Skin epidermis (tissue), 12 donors: ENCODE results near the gene LSM12.
"Not testable (repeated sequence)": the region's sequence is repeated elsewhere in the genome, so short reads cannot be mapped to it uniquely, and the experiment has no call there.

ENCODE experiments used
- H3K27ac ChIP-seq, 21 experiments: fragments of 200-600 bp; sonication (generic) in 11 of 21; one replicate each; pipeline ENCODE4 v1.5.0; 2020; ENCODE audit warnings: mild to moderate bottlenecking in 3 of 21, inconsistent platforms in 2 of 21, moderate library complexity in 2 of 21
- H3K4me3 ChIP-seq, 7 experiments: fragments of 200-600 bp; sonication (generic) in 2 of 7; one replicate each; pipeline ENCODE4 v1.5.0; 2020; ENCODE audit warnings: inconsistent platforms in 2 of 7, mild to moderate bottlenecking in 2 of 7, moderate library complexity in 1 of 7

LSM12 gene

DNA sequence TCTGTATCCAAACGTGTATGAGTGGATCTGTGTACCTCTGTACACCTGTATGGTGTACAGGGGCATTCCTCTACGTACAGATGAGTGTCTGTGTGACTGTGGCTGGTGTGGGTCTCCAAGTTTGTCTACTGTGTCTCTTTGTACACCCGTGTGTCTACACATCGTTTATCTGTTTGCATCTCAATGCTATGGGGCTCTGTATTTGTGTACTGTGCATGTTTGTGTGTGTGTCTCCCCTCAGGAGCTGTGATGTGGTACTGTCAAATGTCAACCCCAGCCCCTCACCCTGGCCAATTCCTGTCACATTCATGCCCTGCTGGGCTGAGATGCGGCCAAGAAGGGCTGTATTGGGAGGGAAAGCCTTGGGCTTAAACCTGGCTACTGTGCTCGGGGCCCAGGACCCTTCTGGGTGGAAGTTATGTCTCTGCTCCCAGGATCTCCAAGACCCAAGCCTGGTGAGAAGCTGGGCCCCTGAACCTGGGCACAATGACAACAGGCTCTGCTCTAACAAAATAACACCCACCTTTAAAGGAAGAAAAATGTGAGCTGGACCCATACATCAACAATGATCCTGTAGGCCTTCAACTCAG lies 65.5 kb downstream of the LSM12 start:
- Histone ChIP-seq H3K27ac (no peak overlapping the region), H3K4me3 (no peak overlapping the region)

DNA sequence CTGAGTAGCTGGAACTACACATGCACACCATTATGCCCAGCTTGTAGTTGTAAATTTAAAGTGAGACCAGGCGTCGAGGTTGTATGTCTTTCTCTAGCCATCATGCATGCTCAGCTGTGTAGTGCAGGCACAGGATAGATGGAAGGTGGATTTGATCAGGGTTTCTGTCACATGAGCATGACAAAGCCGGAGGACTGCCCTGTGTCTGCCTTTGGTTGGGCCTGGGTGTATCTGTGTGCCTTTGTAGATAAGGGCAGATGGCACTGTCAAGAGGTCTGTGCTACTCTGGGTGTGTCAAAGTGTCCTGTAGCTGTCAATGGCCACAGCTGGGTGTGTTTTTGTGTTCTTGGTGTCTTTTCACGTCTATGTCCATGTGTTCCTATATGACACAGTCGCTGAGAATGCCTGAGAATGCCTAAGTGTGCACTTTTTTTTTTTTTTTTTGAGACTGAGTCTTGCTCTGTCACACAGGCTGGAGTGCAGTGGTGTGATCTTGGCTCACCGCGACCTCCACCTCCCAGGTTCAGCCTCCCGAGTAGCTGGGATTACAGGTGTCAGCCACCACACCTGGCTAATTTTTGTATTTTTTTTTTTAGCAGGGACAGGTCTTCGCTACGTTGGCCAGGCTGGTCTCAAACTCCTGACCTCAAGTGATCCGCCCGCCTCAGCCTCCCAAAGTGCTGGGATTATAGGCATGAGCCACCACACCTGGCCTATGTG lies 66.2 kb downstream of the LSM12 start:
- Histone ChIP-seq H3K4me3 (no peak overlapping the region), H3K27ac (no peak overlapping the region)

DNA sequence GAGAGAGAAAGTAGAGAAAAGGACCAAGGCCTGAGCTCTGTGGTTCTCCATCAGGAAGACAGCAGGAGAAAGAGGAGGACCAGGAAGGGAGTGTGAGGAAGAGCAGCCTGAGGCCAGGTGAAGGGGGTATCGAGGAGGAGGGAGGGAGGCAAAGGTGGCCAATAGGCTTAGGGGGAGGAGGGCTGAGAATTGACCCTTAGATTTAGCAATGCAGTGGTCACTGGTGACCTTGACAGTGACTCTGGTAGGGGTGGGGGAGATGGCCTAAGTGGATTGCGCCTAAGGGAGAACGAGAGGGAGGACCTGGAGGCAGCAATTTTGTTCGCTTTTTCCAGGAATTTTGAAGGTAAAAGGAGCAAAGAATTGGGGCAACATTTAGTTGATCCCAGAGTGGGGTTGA lies 67.4 kb downstream of the LSM12 start:
- no peak overlapping the region for H3K4me3 ChIP-seq
- no peak overlapping the region for H3K27ac ChIP-seq

DNA sequence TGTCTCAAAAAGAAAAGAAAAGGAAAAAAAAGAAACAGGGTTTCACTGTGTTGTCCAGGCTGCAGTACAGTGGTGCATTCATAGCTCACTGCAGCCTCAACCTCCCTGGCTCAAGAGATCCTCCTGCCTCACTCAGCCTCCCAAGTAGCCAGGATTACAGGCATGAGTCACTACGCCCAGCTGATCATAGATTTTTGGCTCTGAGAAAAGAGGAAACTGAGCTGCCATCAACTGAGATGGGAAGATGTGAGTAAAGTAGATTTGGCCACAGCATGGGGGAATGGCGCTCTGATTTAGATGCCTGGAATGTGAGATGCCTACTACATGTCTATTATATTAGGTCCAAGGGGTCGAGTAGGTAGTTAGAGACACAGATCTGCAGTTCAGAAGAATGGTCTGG lies 67.9 kb downstream of the LSM12 start:
- no peak overlapping the region for H3K27ac ChIP-seq
- no peak overlapping the region for H3K4me3 ChIP-seq

DNA sequence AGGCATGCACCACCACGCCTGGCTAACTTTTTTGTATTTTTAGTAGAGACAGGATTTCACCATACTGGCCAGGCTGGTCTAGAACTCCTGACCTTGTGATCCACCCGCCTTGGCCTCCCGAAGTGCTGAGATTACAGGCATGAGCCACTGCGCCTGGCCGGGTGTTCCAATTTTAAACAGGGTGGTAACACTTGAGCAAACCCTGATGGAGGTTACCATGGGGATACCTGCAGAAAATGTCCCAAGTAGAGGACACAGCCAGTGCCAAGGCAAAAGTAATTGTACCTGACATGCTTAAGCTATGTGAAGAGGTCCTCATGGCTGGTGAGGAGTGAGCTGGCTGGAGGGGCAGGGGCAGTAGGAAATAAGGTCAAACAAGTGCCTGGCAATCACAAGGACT lies 69.3 kb downstream of the LSM12 start:
- not testable (repeated sequence) for H3K4me3 ChIP-seq, H3K27ac ChIP-seq

DNA sequence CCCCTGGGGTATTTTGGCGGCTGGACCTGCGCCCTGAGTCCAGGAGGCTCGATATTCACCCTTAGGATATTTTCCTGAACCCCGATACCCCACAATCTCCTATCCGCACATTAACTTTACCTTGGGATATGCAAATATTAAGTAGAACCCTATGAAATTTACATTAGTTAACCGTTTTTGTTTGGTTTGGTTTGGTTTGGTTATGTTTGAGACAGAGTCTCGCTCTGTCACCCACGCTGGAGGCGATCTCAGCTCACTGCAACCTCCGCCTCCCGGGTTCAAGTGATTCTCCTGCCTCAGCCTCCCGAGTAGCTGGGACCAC lies 71.4 kb downstream of the LSM12 start:
- Histone ChIP-seq H3K27ac (no peak overlapping the region), H3K4me3 (peak overlapping the region in 1 of 7 experiments; percentile 30)

DNA sequence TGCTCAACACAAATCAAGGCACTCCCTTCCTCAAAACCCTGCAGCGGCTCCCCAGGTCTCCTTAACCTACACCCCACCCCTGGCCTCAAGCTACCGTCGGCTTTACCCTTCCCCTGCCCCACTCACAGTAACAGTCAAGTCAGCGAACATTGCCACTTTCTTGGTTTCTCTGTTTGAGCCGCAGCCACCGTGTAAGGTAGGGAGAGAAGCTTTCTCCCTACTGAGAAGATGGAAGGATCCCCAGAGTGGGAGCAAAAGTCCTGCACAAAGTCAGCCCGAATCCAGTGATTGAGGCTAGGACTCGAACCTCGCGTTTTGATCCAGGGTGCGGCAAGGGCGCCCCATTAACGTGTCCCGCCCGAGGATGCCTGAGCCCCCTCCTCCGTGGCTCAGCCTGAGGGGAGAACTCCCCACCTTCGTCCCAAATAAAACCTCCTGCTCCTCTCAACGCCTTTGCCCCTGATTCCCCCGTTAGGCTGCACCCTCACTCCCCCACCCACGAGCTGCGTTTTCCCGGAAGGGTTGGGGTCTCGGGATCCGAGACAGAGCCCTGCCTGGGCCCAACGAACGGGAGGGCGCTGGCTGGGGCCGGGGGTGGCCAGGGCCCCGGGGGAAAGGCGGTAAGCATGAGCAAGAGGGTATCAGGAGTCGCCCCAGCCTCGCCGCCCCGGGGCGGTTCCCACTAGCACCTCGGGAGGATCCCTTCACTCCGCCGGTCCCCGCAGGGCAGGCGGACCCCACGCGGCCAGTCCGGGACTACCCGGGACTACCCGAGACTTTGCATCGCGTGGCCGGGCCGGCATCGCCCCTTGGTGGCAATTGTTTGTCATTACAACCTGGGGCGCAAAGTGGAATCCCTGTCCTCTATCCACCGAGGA lies 72.0 kb downstream of the LSM12 start:
- peak overlapping the region in 5 of 7 experiments; percentile 8 to 30 (median 22) for H3K4me3 ChIP-seq

DNA sequence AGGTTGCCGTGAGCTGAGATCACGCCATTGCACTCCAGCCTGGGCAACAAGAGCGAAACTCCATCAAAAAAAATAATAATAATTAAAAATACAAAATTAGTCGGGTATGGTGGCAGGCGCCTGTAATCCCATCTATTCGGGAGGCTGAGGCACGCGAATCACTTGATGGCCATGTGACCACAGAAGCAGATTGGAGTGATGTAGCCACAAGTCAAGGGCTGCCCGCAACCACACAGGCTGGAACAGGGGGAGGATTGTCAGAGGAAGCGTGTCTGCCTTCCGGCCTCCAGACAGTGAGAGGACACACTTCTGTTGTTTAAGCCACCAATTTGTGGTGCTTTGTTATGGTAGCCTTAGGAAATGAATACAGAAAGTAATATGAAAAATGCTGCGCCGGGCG lies 73.8 kb downstream of the LSM12 start:
- H3K4me3 ChIP-seq, result no peak overlapping the region
- H3K27ac ChIP-seq, result no peak overlapping the region

More for the DNA sequence above, 72.0 kb downstream of the LSM12 start:
- H3K27ac ChIP-seq, result peak overlapping the region in 1 of 21 experiments; percentile 19

DNA sequence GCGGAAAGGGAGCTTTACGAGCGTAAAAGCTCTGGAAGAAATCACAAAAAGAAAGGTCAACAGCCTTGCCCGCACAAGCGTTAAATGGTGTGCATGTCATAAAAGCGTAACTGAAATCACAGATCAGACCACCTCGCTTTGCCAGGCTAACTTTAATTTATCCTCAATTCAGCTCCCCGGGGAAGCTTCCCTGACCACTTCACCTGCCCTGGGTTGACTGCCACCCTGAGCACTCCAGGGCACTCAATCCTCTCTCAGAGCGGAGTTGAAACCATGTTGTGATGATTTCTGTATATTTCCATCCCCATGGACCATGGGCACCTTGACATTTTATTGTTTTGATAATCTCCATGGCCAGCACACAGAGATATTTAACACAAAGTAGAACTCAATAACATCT lies 78.2 kb downstream of the LSM12 start:
- H3K4me3 ChIP-seq, result no peak overlapping the region
- no peak overlapping the region for H3K27ac ChIP-seq

DNA sequence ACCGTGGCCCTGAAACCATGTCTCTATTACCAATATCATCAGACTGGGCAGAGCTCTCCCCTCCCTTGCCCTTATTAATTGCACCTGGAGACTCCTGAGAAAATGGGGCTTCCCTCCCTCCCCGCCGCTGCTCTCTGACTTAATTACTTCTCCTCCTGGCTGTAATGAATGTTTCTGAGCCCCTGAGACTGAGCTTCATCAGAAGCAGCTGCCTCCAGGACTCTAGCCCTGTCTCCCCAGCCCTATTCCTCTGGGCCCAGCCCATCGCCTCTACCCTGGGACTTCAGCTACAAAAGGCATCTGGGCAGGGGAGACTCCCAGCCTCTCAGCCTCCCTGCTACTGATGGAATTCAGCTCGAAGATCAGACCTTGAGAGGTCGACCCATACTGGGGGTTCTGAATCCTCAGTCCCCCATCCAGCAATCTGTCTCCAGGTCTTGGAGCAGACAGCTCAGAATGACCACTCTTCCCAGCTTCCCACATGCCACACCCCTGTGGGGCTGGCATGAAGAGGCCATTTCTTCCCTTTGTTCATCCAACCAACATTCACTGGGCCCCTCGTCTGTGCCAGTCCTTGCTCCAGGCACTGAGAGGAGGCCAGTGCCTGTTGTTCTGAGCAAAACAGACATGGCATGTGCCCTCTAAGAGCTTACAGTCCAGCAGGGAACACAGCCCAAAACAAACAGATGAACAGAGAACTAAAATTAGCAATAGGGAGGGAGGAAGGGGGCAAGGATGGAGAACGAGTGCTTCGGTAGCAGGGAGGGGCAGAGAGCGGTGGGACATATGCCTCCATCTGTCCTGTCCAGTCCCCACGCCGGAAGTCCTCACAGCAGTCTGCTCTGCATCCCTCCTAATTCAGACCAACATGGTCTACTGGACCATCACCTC lies 79.1 kb downstream of the LSM12 start:
- H3K4me3 ChIP-seq, result no peak overlapping the region
- H3K27ac ChIP-seq, result no peak overlapping the region

DNA sequence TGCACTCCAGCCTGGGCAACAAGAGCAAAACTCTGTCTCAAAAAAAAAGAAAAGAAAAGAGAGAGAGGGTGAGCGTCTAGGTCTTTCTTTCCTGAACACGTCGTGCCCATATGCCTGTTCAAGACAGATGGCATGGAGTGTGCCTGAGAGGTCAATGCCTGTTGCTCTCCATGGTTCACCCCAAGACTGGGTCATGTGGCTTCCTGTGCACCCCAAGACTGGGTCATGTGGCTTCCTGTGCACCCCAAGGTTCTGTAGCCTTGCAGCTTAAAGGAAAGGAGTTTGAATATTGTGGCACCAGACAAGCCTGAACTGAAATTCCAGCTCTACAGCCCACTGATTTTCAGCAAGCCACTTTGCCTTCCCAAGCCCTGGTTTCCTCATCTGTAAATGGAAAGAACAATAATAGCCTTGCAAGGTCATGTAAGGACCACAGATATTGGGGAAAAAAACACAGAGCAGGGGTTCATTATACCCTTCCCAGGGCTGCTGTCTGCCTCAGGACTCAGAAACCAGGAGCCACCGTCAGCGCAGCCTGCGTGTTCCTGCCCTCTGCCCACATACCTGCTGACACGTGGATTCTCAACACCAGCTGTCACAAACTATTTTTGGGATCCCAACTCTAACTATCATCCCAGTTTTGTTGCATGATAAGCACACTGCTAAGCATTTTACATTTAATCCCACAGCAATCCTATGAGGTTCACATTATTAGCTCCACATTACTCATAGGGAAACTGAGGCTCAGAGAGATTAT lies 80.1 kb downstream of the LSM12 start:
- Histone ChIP-seq H3K27ac (no peak overlapping the region), H3K4me3 (no peak overlapping the region)

DNA sequence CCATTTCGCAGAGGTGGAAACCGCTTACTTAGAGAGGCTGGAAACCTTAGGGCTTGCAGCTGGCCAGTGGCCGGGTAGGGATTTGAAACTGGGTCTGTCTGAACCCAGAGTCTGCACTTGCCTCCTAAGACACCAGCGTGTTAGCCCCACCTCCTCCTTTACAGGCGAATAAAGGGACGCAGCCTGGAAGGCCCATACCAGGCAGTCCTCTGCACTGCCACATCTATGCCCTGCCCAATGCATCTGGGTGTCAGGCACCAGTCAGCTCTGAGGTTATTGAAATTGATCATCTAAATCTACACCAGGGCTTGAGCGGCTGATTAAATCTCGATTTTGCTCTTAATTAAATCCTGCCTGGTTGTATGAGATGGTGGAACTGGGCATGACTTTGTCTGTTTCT lies 82.0 kb downstream of the LSM12 start:
- Histone ChIP-seq H3K4me3 (no peak overlapping the region), H3K27ac (no peak overlapping the region)
